Stomach (tissue), 9 donors: ENCODE measurements around the gene ZNF256. TPM values are rescaled to one million over a fixed set of nuclear protein-coding genes. Genes with fewer than 3 reads are reported as not detected.

ENCODE experiments used
- DNase-seq, 2 donors: peaks; one replicate each; pipeline versions ENCODE4 v3.0.0 to v3.0.0-alpha.2; 2013 to 2019
- H3K27ac ChIP-seq, 5 donors: fragments of 200-600 bp in 4 of 5; sonication (generic) in 4 of 5; one replicate each; pipeline ENCODE4 v1.5.1; 2013 to 2019; ENCODE audit warnings: mild to moderate bottlenecking in 1 of 5, moderate library complexity in 1 of 5
- H3K27me3 ChIP-seq, 3 donors: fragments of 200-600 bp; sonication (generic); one replicate each; pipeline ENCODE4 v1.5.1; 2017 to 2019; ENCODE audit warnings: mixed run types in 1 of 3
- H3K36me3 ChIP-seq, 4 donors: fragments of 200-600 bp; sonication (generic); 1 replicate in 3 of 4; 2 replicates in 1 of 4; pipeline ENCODE4 v1.5.1; 2016 to 2019
- H3K4me1 ChIP-seq, 4 donors: fragments of 200-600 bp; sonication (generic); one replicate each; pipeline ENCODE4 v1.5.1; 2016 to 2019
- H3K4me3 ChIP-seq, 4 donors: fragments of 200-600 bp; sonication (generic) in 3 of 4; one replicate each; pipeline ENCODE4 v1.5.1; 2016 to 2019; ENCODE audit warnings: mild to moderate bottlenecking in 1 of 4
- H3K9me3 ChIP-seq, 4 donors: fragments of 200-600 bp; sonication (generic); one replicate each; pipeline ENCODE4 v1.5.1; 2016 to 2019
- CTCF ChIP-seq, 7 experiments: fragments of 450-650 bp in 4 of 7; fragments of 200-600 bp in 3 of 7; sonication (generic) in 3 of 7; IDR thresholded peaks; one replicate each; pipeline ENCODE4 v1.5.1; 2016 to 2019; ENCODE audit warnings: antibody characterized with exemption in 7 of 7, control low read depth in 2 of 7, mild to moderate bottlenecking in 1 of 7
- EP300 ChIP-seq: sonication (generic); formaldehyde crosslinking; IDR thresholded peaks from one replicate; pipeline ENCODE4 v1.6.1; 2017; ENCODE audit warnings: antibody characterized with exemption
- POLR2A ChIP-seq, 4 donors: fragments of 450-650 bp; IDR thresholded peaks; one replicate each; pipeline ENCODE4 v1.6.1; 2016; ENCODE audit warnings: antibody characterized with exemption in 4 of 4, control low read depth in 2 of 4, mild to moderate bottlenecking in 1 of 4, moderate library complexity in 1 of 4
- POLR2AphosphoS5 ChIP-seq, 3 donors: sonication (generic); formaldehyde crosslinking; IDR thresholded peaks; one replicate each; pipeline ENCODE4 v1.6.1; 2016; ENCODE audit warnings: antibody characterized with exemption in 3 of 3
- WGBS, 5 donors: extraction: QIAGEN DNeasy Blood & Tissue Kit in 3 of 5; methylation state at CpG; one replicate each; pipeline versions ENCODE4 v1.1.5 to v1.1.7; 2013 to 2018; 5-methylcytosine and 5-hydroxymethylcytosine counted together
- intact Hi-C: fragments of 100-400 bp; cut with DNase I; formaldehyde crosslinking; loops from one replicate; pipeline ENCODE4 v1.15.1; 2023; ENCODE audit warnings: low total_unique reads
- polyA plus RNA-seq, 3 donors: library from polyadenylated mRNA; stranded (reverse); fragments of 200-250 nt; gene quantifications; one replicate each; pipeline ENCODE4 v1.2.3, GENCODE V29; 2013
- total RNA-seq, 5 donors: library from RNA; depleted of rRNA; stranded (reverse); fragments of >200 nt; gene quantifications; one replicate each; pipeline versions ENCODE4 v1.1.0 to v1.2.3, GENCODE V29; 2014 to 2016
- donor health status: healthy with polysubstance abuse.
- donor health status: Bipolar disorder and iron deficiency.
- donor health status: healthy.

The ZNF256 gene
- total and polyA plus RNA-seq, 8 donors: 0.89 to 15.4 (median 2.1) TPM; not detected in 2

GRCh38 chr19:57903618-57904184 is 43.8 kb downstream of the ZNF256 start:
- H3K27ac ChIP-seq: no peak overlapping the region
- peaks cover 9 to 47% (median 35%) of the 10 kb centered on the region in 4 donors for H3K36me3 ChIP-seq
- no peak for DNase-seq
- no peaks in the 10 kb centered on the region for H3K27me3 ChIP-seq
- WGBS, 5 donors: 59 to 71% (median 65%) methylated on average over 7 of the region's 7 CpGs
- intact Hi-C loops: no loop called here
- peaks cover 18 to 87% (median 55%) of the 10 kb centered on the region in 4 donors for H3K9me3 ChIP-seq
- H3K4me3 ChIP-seq: no peak overlapping the region
- no peak for TF ChIP-seq POLR2A (IDR thresholded peaks at IDR 0.05)
- TF ChIP-seq CTCF (IDR thresholded peaks at IDR 0.05): no peak
- TF ChIP-seq EP300: no peak
- no peak for TF ChIP-seq POLR2AphosphoS5 (IDR thresholded peaks at IDR 0.05)
- no peaks in the 10 kb centered on the region for H3K4me1 ChIP-seq

GRCh38 chr19:57900311-57900710 is 47.2 kb downstream of the ZNF256 start:
- H3K4me3 ChIP-seq: no peak overlapping the region
- peaks cover 0 to 21% (median 15%) of the 10 kb centered on the region in 4 donors for H3K36me3 ChIP-seq
- H3K27me3 ChIP-seq: no peaks in the 10 kb centered on the region
- H3K27ac ChIP-seq: no peak overlapping the region
- 71 to 90% (median 80%) methylated on average over 5 of the region's 5 CpGs for WGBS, 5 donors
- TF ChIP-seq CTCF (IDR thresholded peaks at IDR 0.05): no peak
- no peak for TF ChIP-seq EP300
- TF ChIP-seq POLR2A (IDR thresholded peaks at IDR 0.05): no peak
- TF ChIP-seq POLR2AphosphoS5 (IDR thresholded peaks at IDR 0.05): no peak
- H3K9me3 ChIP-seq: peaks cover 5 to 84% (median 45%) of the 10 kb centered on the region in 4 donors
- intact Hi-C loops: no loop called here
- DNase-seq: no peak
- H3K4me1 ChIP-seq: no peaks in the 10 kb centered on the region

Other genes starting within 250 kb of the ZNF256 start
- 10 to 100 TPM in 1 of 5 donors, under 1 TPM in 2, not detected in 2; 0.45 to 21.8 (median 0.58) TPM for gene ZNF154, start 238.5 kb downstream of the ZNF256 start, total RNA-seq
- gene ZNF154, start 238.5 kb downstream of the ZNF256 start, polyA plus RNA-seq: 1 to 10 TPM in 1 of 3 donors, under 1 TPM in 2; 0.25 to 2.3 (median 0.61) TPM
- 10 to 100 TPM in 3 of 5 donors, 1 to 10 TPM in 1, under 1 TPM in 1; 0.58 to 33.3 (median 13.0) TPM for gene ZNF671, start 220.1 kb downstream of the ZNF256 start, total RNA-seq
- 1 to 10 TPM in 2 of 3 donors, under 1 TPM in 1; 0.75 to 3.4 (median 1.2) TPM for gene ZNF671, start 220.1 kb downstream of the ZNF256 start, polyA plus RNA-seq
- 10 to 100 TPM; 11.1 to 72.0 (median 27.7) TPM for gene ZNF776, start 200.9 kb downstream of the ZNF256 start, total RNA-seq
- 1 to 10 TPM; 1.9 to 4.4 (median 2.9) TPM for gene ZNF776, start 200.9 kb downstream of the ZNF256 start, polyA plus RNA-seq
- 10 to 100 TPM in 2 of 5 donors, 1 to 10 TPM in 2, not detected in 1; 7.5 to 46.4 (median 13.0) TPM for gene ZNF586, start 178.0 kb downstream of the ZNF256 start, total RNA-seq
- gene ZNF586, start 178.0 kb downstream of the ZNF256 start, polyA plus RNA-seq: 1 to 10 TPM; 5.5 to 7.2 (median 5.7) TPM
- 10 to 100 TPM; 17.7 to 84.4 (median 69.4) TPM for gene ZNF552, start 132.8 kb downstream of the ZNF256 start, total RNA-seq
- gene ZNF552, start 132.8 kb downstream of the ZNF256 start, polyA plus RNA-seq: 10 to 100 TPM in 2 of 3 donors, 1 to 10 TPM in 1; 9.6 to 15.5 (median 11.8) TPM
- gene ZNF587B, start 117.4 kb downstream of the ZNF256 start, total RNA-seq: 10 to 100 TPM in 4 of 5 donors, not detected in 1; 10.4 to 60.6 (median 18.4) TPM
- 1 to 10 TPM; 3.0 to 5.2 (median 3.4) TPM for gene ZNF587B, start 117.4 kb downstream of the ZNF256 start, polyA plus RNA-seq
- gene ZNF587, start 97.8 kb downstream of the ZNF256 start, total RNA-seq: 10 to 100 TPM; 18.0 to 52.7 (median 26.4) TPM
- gene ZNF587, start 97.8 kb downstream of the ZNF256 start, polyA plus RNA-seq: 10 to 100 TPM in 1 of 3 donors, 1 to 10 TPM in 2; 2.7 to 14.5 (median 4.4) TPM
- gene ZNF814, start 58.7 kb downstream of the ZNF256 start, total RNA-seq: 10 to 100 TPM in 3 of 5 donors, 1 to 10 TPM in 1, under 1 TPM in 1; 0.45 to 31.0 (median 10.3) TPM
- 1 to 10 TPM; 1.5 to 6.2 (median 3.8) TPM for gene ZNF814, start 58.7 kb downstream of the ZNF256 start, polyA plus RNA-seq
- gene ZNF417, start 31.1 kb downstream of the ZNF256 start, total RNA-seq: 10 to 100 TPM; 18.3 to 38.8 (median 28.1) TPM
- 1 to 10 TPM; 1.2 to 3.4 (median 1.5) TPM for gene ZNF417, start 31.1 kb downstream of the ZNF256 start, polyA plus RNA-seq
- 10 to 100 TPM in 4 of 5 donors, not detected in 1; 12.5 to 55.4 (median 32.7) TPM for gene ZNF418, start 12.3 kb downstream of the ZNF256 start, total RNA-seq
- 1 to 10 TPM; 1.1 to 4.5 (median 3.2) TPM for gene ZNF418, start 12.3 kb downstream of the ZNF256 start, polyA plus RNA-seq
- gene C19orf18, start 26.8 kb upstream of the ZNF256 start, total RNA-seq: not detected
- 1 to 10 TPM; 2.1 to 4.0 (median 3.2) TPM for gene C19orf18, start 26.8 kb upstream of the ZNF256 start, polyA plus RNA-seq
- gene ZNF606, start 55.1 kb upstream of the ZNF256 start, total RNA-seq: 10 to 100 TPM in 3 of 5 donors, 1 to 10 TPM in 2; 5.8 to 35.2 (median 18.0) TPM
- gene ZNF606, start 55.1 kb upstream of the ZNF256 start, polyA plus RNA-seq: 1 to 10 TPM; 1.2 to 6.3 (median 5.2) TPM
- under 1 TPM in 1 of 5 donors, not detected in 4; 0.92 TPM for gene ZSCAN1, start 86.3 kb upstream of the ZNF256 start, total RNA-seq
- gene ZSCAN1, start 86.3 kb upstream of the ZNF256 start, polyA plus RNA-seq: under 1 TPM in 2 of 3 donors, not detected in 1; 0.20 to 0.44 TPM
- 10 to 100 TPM in 1 of 5 donors, 1 to 10 TPM in 3, not detected in 1; 3.5 to 16.3 (median 7.6) TPM for gene ZNF135, start 111.6 kb upstream of the ZNF256 start, total RNA-seq
- gene ZNF135, start 111.6 kb upstream of the ZNF256 start, polyA plus RNA-seq: 1 to 10 TPM; 1.6 to 4.9 (median 2.7) TPM
- gene ZSCAN18, start 150.5 kb upstream of the ZNF256 start, total RNA-seq: 100 to 1,000 TPM in 1 of 5 donors, 10 to 100 TPM in 4; 27.0 to 327 (median 60.6) TPM
- gene ZSCAN18, start 150.5 kb upstream of the ZNF256 start, polyA plus RNA-seq: 10 to 100 TPM; 15.5 to 50.3 (median 35.4) TPM
- 10 to 100 TPM in 1 of 5 donors, 1 to 10 TPM in 3, under 1 TPM in 1; 0.58 to 18.2 (median 4.9) TPM for gene ZNF329, start 203.1 kb upstream of the ZNF256 start, total RNA-seq
- 1 to 10 TPM; 3.3 to 3.9 (median 3.4) TPM for gene ZNF329, start 203.1 kb upstream of the ZNF256 start, polyA plus RNA-seq
- gene ZNF274, start 235.4 kb upstream of the ZNF256 start, total RNA-seq: 10 to 100 TPM in 4 of 5 donors, 1 to 10 TPM in 1; 6.2 to 46.9 (median 28.6) TPM
- 10 to 100 TPM in 2 of 3 donors, 1 to 10 TPM in 1; 5.9 to 16.1 (median 12.2) TPM for gene ZNF274, start 235.4 kb upstream of the ZNF256 start, polyA plus RNA-seq